WTC11 (cell line): ENCODE results near the gene DTX2. TPM values are rescaled to one million over a fixed set of nuclear protein-coding genes. Genes with fewer than 3 reads are reported as not detected.
"Not testable (repeated sequence)": the region's sequence is repeated elsewhere in the genome, so short reads cannot be mapped to it uniquely, and the experiment has no call there.

ENCODE experiments used
- ATAC-seq: fragments of 200-7000 bp; cut with Tn5 transposase; 2 replicates; pipeline ENCODE4 v1.10.0; 2021; ENCODE audit warnings: mild to moderate bottlenecking, moderate library complexity
- CTCF ChIA-PET: fragments of 300-600 bp; sonication (Branson Sonifier 250); formaldehyde crosslinking; loops from one replicate; lab custom pipeline; 2021; ENCODE audit warnings: antibody characterized with exemption; lab: Charles Lee
- POLR2A ChIA-PET: fragments of 350-600 bp; sonication (Branson Sonifier 250); formaldehyde crosslinking; loops from one replicate; lab custom pipeline; 2021; ENCODE audit warnings: antibody characterized with exemption; lab: Charles Lee
- DNase-seq: peaks from one replicate; pipeline ENCODE4 v3.0.0; 2021; ENCODE audit warnings: low spot score
- H3K27ac Mint-ChIP-seq: 2 replicates; pipeline ENCODE4 v1.8.0; 2021; ENCODE audit warnings: mixed read lengths
- H3K27me3 Mint-ChIP-seq: 2 replicates; pipeline ENCODE4 v1.8.0; 2021; ENCODE audit warnings: low read depth, mild to moderate bottlenecking, moderate library complexity, mixed read lengths
- H3K36me3 Mint-ChIP-seq: 2 replicates; pipeline ENCODE4 v1.8.0; 2021; ENCODE audit warnings: mixed read lengths
- H3K4me1 Mint-ChIP-seq: 2 replicates; pipeline ENCODE4 v1.8.0; 2022; ENCODE audit warnings: mixed read lengths
- H3K4me3 Mint-ChIP-seq: 2 replicates; pipeline ENCODE4 v1.8.0; 2021; ENCODE audit warnings: mild to moderate bottlenecking, moderate library complexity, mixed read lengths
- H3K9me3 Mint-ChIP-seq: 2 replicates; pipeline ENCODE4 v1.8.0; 2021; ENCODE audit warnings: mixed read lengths
- CBFB ChIP-seq: sonication (generic); formaldehyde crosslinking; IDR thresholded peaks from 2 replicates; pipeline ENCODE4 v1.8.1; 2022; ENCODE audit warnings: mild to moderate bottlenecking, low read depth, missing genetic modification reagents
- GABPB1 ChIP-seq: sonication (generic); formaldehyde crosslinking; IDR thresholded peaks from 2 replicates; pipeline ENCODE4 v1.8.1; 2023; ENCODE audit warnings: mild to moderate bottlenecking, missing genetic modification reagents
- GTF2I ChIP-seq: fragments of 250-450 bp; sonication (Bioruptor Pico); conservative IDR thresholded peaks from 2 replicates; pipeline ENCODE4 v1.4.0; 2021; ENCODE audit warnings: mild to moderate bottlenecking
- KAT7 ChIP-seq: sonication (generic); formaldehyde crosslinking; IDR thresholded peaks from 2 replicates; pipeline ENCODE4 v1.8.1; 2023; ENCODE audit warnings: missing genetic modification reagents, mild to moderate bottlenecking, borderline replicate concordance
- NFYB ChIP-seq: sonication (generic); formaldehyde crosslinking; conservative IDR thresholded peaks from 2 replicates; pipeline ENCODE4 v1.8.0; 2022; ENCODE audit warnings: low read depth, missing genetic modification reagents
- NR2C2 ChIP-seq: sonication (generic); formaldehyde crosslinking; IDR thresholded peaks from 2 replicates; pipeline ENCODE4 v1.8.0; 2022; ENCODE audit warnings: mild to moderate bottlenecking, missing genetic modification reagents
- ZNF121 ChIP-seq: sonication (generic); formaldehyde crosslinking; IDR thresholded peaks from 2 replicates; pipeline ENCODE4 v1.8.0; 2023; ENCODE audit warnings: missing genetic modification reagents
- ZNF396 ChIP-seq: fragments of 250-450 bp; sonication (Bioruptor Pico); IDR thresholded peaks from 2 replicates; pipeline ENCODE4 v1.8.0; 2021; ENCODE audit warnings: mild to moderate bottlenecking, moderate library complexity, borderline replicate concordance
- ZNF416 ChIP-seq: fragments of 250-450 bp; sonication (Bioruptor Pico); IDR thresholded peaks from 2 replicates; pipeline ENCODE4 v1.9.0; 2021; ENCODE audit warnings: mild to moderate bottlenecking, inconsistent platforms
- total RNA-seq: library from RNA; stranded (reverse); gene quantifications from 3 replicates; pipeline ENCODE4 v1.2.3, GENCODE V29; 2021
- TF ChIP-seq, protein P1 (sequence below): fragments of 250-450 bp; sonication (Bioruptor Pico); IDR thresholded peaks from 2 replicates; pipeline ENCODE4 v1.9.0; 2021; ENCODE audit warnings: mild to moderate bottlenecking, borderline replicate concordance
- TF ChIP-seq, protein P2 (sequence below): sonication (generic); formaldehyde crosslinking; IDR thresholded peaks from 2 replicates; pipeline ENCODE4 v1.8.0; 2022; ENCODE audit warnings: mild to moderate bottlenecking, missing genetic modification reagents
- TF ChIP-seq, protein P3 (sequence below): sonication (generic); formaldehyde crosslinking; IDR thresholded peaks from 2 replicates; pipeline ENCODE4 v1.8.1; 2023; ENCODE audit warnings: mild to moderate bottlenecking, missing genetic modification reagents, moderate library complexity
- TF ChIP-seq, protein P4 (sequence below): fragments of 250-450 bp; sonication (Bioruptor Pico); IDR thresholded peaks from 2 replicates; pipeline ENCODE4 v1.8.0; 2021; ENCODE audit warnings: mild to moderate bottlenecking
- TF ChIP-seq, protein P5 (sequence below): fragments of 200-600 bp; IDR thresholded peaks from 2 replicates; pipeline ENCODE4 v1.8.0; 2022; ENCODE audit warnings: antibody characterized with exemption
- TF ChIP-seq, protein P6 (sequence below): fragments of 250-450 bp; sonication (Bioruptor Pico); IDR thresholded peaks from 2 replicates; pipeline ENCODE4 v1.9.0; 2021; ENCODE audit warnings: mild to moderate bottlenecking

DTX2 gene
- total RNA-seq, 1 experiment from 2014 or later: 79.2 TPM

DNA sequence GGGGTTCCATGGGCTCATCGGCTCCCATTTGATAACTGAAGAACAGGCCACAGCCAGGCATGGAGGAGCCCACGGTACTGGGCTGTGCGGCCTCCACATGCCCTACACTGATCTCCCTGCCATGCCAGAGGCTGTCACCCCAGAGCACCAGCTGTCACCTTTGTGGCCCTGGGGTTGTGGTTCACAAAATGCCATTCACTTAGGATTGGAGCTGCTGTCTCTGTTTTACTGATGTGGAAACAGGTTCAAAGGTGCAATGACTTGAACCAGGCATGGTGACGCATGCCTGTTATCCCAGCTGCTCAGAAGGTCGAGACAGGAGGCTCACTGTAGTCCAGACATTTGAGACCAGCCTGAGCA is 44.6 kb downstream of the DTX2 start (continued):
- TF ChIP-seq, protein P1, sequence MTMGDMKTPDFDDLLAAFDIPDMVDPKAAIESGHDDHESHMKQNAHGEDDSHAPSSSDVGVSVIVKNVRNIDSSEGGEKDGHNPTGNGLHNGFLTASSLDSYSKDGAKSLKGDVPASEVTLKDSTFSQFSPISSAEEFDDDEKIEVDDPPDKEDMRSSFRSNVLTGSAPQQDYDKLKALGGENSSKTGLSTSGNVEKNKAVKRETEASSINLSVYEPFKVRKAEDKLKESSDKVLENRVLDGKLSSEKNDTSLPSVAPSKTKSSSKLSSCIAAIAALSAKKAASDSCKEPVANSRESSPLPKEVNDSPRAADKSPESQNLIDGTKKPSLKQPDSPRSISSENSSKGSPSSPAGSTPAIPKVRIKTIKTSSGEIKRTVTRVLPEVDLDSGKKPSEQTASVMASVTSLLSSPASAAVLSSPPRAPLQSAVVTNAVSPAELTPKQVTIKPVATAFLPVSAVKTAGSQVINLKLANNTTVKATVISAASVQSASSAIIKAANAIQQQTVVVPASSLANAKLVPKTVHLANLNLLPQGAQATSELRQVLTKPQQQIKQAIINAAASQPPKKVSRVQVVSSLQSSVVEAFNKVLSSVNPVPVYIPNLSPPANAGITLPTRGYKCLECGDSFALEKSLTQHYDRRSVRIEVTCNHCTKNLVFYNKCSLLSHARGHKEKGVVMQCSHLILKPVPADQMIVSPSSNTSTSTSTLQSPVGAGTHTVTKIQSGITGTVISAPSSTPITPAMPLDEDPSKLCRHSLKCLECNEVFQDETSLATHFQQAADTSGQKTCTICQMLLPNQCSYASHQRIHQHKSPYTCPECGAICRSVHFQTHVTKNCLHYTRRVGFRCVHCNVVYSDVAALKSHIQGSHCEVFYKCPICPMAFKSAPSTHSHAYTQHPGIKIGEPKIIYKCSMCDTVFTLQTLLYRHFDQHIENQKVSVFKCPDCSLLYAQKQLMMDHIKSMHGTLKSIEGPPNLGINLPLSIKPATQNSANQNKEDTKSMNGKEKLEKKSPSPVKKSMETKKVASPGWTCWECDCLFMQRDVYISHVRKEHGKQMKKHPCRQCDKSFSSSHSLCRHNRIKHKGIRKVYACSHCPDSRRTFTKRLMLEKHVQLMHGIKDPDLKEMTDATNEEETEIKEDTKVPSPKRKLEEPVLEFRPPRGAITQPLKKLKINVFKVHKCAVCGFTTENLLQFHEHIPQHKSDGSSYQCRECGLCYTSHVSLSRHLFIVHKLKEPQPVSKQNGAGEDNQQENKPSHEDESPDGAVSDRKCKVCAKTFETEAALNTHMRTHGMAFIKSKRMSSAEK (CRISPR knock-in tag): no peak
- TF ChIP-seq GABPB1 (no peak), NFYB (no peak), GTF2I (CRISPR knock-in tag) (no peak), NR2C2 (CRISPR knock-in tag) (no peak), ZNF396 (no peak), KAT7 (CRISPR knock-in tag) (no peak), CBFB (CRISPR knock-in tag) (no peak), ZNF416 (no peak)
- TF ChIP-seq, protein P2, sequence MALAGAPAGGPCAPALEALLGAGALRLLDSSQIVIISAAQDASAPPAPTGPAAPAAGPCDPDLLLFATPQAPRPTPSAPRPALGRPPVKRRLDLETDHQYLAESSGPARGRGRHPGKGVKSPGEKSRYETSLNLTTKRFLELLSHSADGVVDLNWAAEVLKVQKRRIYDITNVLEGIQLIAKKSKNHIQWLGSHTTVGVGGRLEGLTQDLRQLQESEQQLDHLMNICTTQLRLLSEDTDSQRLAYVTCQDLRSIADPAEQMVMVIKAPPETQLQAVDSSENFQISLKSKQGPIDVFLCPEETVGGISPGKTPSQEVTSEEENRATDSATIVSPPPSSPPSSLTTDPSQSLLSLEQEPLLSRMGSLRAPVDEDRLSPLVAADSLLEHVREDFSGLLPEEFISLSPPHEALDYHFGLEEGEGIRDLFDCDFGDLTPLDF (CRISPR knock-in tag): no peak
- TF ChIP-seq, protein P3, sequence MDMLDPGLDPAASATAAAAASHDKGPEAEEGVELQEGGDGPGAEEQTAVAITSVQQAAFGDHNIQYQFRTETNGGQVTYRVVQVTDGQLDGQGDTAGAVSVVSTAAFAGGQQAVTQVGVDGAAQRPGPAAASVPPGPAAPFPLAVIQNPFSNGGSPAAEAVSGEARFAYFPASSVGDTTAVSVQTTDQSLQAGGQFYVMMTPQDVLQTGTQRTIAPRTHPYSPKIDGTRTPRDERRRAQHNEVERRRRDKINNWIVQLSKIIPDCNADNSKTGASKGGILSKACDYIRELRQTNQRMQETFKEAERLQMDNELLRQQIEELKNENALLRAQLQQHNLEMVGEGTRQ (CRISPR knock-in tag): no peak
- TF ChIP-seq, protein P4, sequence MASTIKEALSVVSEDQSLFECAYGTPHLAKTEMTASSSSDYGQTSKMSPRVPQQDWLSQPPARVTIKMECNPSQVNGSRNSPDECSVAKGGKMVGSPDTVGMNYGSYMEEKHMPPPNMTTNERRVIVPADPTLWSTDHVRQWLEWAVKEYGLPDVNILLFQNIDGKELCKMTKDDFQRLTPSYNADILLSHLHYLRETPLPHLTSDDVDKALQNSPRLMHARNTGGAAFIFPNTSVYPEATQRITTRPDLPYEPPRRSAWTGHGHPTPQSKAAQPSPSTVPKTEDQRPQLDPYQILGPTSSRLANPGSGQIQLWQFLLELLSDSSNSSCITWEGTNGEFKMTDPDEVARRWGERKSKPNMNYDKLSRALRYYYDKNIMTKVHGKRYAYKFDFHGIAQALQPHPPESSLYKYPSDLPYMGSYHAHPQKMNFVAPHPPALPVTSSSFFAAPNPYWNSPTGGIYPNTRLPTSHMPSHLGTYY (CRISPR knock-in tag): no peak
- TF ChIP-seq, protein P5, sequence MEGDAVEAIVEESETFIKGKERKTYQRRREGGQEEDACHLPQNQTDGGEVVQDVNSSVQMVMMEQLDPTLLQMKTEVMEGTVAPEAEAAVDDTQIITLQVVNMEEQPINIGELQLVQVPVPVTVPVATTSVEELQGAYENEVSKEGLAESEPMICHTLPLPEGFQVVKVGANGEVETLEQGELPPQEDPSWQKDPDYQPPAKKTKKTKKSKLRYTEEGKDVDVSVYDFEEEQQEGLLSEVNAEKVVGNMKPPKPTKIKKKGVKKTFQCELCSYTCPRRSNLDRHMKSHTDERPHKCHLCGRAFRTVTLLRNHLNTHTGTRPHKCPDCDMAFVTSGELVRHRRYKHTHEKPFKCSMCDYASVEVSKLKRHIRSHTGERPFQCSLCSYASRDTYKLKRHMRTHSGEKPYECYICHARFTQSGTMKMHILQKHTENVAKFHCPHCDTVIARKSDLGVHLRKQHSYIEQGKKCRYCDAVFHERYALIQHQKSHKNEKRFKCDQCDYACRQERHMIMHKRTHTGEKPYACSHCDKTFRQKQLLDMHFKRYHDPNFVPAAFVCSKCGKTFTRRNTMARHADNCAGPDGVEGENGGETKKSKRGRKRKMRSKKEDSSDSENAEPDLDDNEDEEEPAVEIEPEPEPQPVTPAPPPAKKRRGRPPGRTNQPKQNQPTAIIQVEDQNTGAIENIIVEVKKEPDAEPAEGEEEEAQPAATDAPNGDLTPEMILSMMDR: no peak
- TF ChIP-seq, protein P6, sequence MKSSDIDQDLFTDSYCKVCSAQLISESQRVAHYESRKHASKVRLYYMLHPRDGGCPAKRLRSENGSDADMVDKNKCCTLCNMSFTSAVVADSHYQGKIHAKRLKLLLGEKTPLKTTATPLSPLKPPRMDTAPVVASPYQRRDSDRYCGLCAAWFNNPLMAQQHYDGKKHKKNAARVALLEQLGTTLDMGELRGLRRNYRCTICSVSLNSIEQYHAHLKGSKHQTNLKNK (CRISPR knock-in tag): no peak

DNA sequence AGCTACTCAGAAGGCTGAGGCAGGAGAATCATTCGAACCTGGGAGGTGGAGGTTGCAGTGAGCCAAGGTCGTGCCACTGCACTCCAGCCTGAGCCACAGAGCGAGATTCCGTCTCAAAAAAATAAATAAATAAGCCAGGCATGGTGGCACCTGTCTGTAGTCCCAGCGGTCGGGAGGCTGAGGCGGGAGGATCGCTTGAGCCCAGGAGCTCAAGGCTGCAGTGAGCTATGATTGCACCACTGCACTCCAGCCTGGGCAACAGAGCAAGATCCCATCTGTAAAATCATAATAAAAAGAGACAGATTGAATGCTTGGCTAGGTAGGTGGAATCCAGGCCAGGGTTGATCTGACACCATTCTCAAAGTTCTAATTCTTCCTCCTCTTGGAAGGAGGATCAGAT is 45.1 kb downstream of the DTX2 start:
- POLR2A ChIA-PET: not testable (repeated sequence)

More for the DNA sequence above, 45.1 kb downstream of the DTX2 start:
- H3K27ac Mint-ChIP-seq, H3K27me3 Mint-ChIP-seq, H3K4me3 Mint-ChIP-seq, CTCF ChIA-PET, H3K9me3 Mint-ChIP-seq, H3K4me1 Mint-ChIP-seq, DNase-seq, ATAC-seq: not testable (repeated sequence)
- H3K36me3 Mint-ChIP-seq: peaks cover 19% of the 10 kb centered on the region
- peak; percentile 91 for TF ChIP-seq ZNF121 (CRISPR knock-in tag)
